Measurements from ENCODE around the gene PAIP1.
"Not testable (repeated sequence)": the region's sequence is repeated elsewhere in the genome, so short reads cannot be mapped to it uniquely, and the experiment has no call there.

The PAIP1 gene

DNA sequence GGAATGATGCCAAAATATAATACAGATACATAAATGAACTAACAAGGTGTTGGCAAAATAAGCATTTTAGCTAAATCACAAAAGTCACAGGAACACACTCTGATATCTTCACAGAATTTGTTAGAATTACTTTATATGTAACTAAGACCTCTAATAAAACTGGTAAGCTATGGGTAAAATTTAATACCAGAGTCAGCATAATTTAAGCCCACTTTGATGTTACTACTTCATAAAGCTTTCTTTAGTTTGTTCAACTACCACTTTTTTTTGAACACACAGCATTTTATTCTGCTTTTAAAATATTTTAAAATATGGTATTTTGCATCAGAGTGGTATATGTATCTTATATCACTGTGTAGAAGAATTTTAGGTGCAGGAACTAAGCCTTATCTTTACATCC, 19.9 kb downstream of the PAIP1 start:
- no peak overlapping the region for H3K4me3 ChIP-seq (ENCODE audit: low read length)
- DNase-seq (ENCODE audit: low read depth, low spot score): no peak

DNA sequence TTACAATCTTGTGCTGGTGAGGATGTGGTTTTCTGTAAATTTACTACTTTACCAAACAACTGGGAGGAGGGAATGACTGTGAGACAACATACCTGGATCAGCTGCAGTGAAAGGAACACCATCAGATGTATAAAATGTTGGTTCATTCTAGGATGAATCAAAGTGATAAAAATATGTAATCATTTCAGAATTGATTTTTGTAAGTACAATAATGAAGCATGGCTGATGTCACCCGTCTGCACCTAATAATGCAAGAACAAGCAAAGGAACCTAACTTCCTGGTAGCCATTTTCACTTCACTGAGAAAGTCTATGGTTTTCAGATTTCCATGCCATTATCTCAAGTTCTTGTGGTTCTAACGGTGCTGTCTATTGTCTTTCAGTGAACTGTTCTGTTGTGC, 23.2 kb downstream of the PAIP1 start:
- no peak overlapping the region for H3K4me3 ChIP-seq (ENCODE audit: low read length)
- peak; percentile 44 for DNase-seq (ENCODE audit: low read depth, low spot score)

DNA sequence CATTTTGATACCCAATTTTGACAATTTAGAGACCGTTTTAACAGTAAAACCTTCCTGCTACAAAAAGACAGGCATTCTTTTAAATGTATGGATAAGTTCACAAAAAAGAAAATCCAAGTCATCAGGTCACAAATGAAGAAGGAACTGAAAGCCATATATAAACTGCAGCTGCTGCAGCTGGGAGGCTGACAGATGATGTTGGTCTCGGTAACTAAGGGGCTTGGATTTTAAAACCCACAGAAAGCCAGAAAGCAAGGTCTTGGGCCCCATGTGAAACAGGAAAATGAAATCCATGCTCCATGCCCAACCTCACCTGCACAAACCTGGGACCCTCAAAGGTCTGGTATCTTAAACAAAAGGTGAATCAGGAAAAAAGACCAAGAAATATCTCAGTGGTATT, 26.2 kb downstream of the PAIP1 start:
- no peak overlapping the region for H3K4me3 ChIP-seq (ENCODE audit: low read length)
- DNase-seq (ENCODE audit: low read depth, low spot score): no peak

DNA sequence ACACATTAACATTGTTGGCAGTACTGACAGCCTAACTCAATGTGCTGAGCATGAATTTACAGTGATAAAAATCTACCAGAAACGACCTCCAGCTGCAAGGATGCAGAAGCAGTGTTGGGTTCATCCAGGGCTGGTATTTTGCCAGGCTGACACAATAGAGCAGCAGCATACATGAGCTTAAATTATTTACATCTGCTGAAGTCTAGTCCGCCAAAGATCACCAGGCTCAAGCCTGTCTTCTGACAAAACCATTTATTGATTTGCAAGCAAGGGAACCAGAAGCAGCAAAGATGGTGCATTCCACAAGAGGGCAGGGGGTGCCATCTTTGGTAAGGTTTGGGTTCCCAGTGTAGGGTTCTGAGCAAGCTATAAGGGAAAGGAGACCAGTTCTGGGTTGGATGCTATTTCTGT, 33.2 kb downstream of the PAIP1 start:
- no peak for DNase-seq (ENCODE audit: low read depth, low spot score)

DNA sequence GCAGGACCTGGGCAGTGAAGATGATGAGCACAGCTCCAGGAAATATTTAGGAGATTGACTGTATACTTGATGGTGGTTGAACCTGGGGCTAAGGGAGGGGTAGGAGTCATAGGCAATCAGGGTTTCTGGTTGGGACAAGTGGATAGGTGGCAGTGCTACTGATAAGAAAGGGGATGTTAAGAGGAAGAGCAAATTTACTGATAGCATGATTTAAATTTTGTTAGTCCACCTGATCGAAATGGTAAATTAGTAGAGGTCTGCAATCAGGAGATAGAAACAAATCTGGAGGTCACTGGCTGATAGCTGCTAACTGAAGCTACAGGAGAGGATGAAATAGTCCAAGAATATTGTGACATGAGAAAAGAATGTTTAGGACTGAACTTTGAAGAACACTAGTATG, 36.3 kb downstream of the PAIP1 start:
- DNase-seq (ENCODE audit: low read depth, low spot score): no peak

More for the DNA sequence above, 33.2 kb downstream of the PAIP1 start:
- H3K4me3 ChIP-seq (ENCODE audit: low read length): no peak overlapping the region

DNA sequence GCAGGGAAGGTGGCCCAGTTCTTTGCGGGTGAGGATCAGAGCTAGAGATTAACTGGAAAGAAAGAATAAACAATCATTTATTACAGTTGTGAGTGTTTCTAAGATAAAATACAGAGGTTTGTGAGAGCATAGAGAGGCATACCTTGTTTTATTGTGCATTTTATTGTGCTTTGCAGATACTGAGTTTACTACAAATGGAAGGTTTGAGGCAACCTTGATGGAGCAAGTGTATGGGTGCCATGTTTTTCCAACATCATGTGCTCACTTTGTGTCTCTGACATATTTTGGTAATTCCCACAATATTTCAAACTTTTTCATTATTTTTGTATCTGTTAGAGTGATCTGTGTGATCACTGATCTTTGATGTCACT, 41.2 kb downstream of the PAIP1 start:
- DNase-seq (ENCODE audit: low read depth, low spot score): no peak
- H3K4me3 ChIP-seq (ENCODE audit: low read length): peak overlapping the region; percentile 82

More for the DNA sequence above, 36.3 kb downstream of the PAIP1 start:
- H3K4me3 ChIP-seq (ENCODE audit: low read length): no peak overlapping the region

DNA sequence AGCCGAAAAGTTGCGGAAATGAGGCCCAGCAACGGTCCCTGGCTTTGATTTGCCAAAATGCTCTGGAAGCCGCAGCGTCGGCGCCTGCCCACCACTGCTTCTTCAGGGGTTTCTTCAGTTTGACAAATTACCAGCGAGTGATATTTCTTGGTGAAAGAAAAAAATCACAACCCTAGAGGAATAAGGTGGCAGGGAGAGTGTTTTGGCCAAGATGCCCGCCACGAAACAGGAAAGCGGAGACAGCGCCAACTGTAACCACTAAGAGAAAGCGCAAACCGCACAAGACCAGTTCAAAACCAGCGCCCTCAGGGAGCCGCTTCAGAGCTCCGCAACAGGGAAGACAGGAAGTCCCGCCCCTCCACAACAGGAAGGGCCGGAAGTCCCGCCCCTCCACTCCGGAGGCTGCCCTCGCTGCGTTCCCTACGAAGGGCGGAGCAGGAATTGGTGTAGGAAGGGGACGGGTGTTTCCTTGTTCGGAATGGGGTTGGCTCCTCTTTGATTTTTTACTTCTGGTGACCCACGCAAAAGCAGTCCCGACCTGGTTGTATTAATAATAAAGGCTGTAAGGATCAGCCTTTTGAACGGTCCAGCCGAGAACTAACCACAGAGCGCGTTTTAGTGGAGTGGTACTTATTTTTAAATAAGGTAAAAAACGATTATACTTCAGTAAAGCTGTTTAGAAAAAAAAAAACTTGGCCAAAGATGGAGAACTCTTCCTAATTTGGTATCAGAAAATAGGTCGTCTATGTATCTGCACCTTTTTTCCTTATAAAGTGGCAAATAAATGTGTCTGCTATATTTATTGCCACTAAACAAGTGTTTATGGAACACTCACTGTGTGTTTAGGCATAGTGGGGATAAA, 41.8 kb downstream of the PAIP1 start, which contains the start of gene C5orf34:
TSS of gene C5orf34 (minus strand) at position 333 of the 862 bp plus-strand sequence. CDS start 5,809 bp downstream, outside the sequence.
- peak within 1 kb of the TSS; percentile 82 for H3K4me3 ChIP-seq (ENCODE audit: low read length)
- DNase-seq (ENCODE audit: low read depth, low spot score): peak; percentile 94

DNA sequence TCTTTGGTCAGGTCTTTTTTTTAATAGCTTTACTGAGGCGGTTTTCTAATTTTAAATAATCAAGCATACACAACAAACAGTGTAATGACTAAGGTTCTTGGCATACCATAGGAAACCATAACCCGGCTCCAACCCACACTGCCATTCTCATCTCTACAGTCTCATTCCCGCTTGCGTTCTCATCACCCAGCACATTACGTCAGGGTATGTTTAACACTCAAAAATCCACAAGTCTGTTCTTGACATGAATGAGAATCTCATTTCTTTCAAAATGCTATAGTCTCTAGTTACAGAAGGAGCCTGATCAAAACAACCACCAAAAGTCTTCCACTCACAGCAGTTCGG, 42.4 kb downstream of the PAIP1 start:
- no peak for DNase-seq (ENCODE audit: low read depth, low spot score)
- peak overlapping the region; percentile 82 for H3K4me3 ChIP-seq (ENCODE audit: low read length)

DNA sequence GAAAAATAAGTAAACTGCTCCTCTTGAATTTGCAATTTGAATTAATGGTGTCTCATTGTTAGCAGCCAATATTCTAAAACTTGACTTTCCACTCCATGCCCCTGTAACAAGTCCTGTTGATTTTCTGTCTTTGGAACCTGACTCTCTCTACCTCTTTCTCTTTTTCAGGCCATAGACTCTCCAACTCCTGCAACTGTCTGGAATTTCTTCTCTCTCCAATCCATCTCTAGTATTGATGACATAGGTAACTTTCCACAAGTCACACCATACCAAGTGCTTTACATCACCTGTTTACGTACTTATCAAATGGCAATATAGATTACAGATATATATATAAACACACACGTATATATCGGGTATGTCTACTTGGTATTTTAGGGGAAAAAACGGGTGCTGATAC, 42.9 kb downstream of the PAIP1 start:
- DNase-seq (ENCODE audit: low read depth, low spot score): no peak
- H3K4me3 ChIP-seq (ENCODE audit: low read length): peak overlapping the region; percentile 82

DNA sequence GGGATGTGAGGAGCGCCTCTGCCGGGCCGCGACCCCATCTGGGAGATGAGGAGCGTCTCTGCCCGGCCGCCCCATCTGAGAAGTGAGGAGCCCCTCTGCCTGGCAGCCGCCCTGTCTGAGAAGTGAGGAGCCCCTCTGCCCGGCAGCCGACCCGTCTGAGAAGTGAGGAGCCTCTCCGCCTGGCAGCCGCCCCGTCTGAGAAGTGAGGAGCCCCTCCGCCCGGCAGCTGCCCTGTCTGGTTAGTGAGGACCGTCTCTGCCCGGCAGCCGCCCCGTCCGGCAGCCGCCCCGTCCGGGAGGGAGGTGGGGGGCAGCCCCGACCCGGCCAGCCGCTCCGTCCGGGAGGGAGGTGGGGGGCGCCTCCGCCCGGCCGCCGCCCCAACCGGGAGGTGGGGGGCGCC, 45.8 kb downstream of the PAIP1 start:
- not testable (repeated sequence) for DNase-seq (ENCODE audit: low read depth, low spot score); H3K4me3 ChIP-seq (ENCODE audit: low read length)

DNA sequence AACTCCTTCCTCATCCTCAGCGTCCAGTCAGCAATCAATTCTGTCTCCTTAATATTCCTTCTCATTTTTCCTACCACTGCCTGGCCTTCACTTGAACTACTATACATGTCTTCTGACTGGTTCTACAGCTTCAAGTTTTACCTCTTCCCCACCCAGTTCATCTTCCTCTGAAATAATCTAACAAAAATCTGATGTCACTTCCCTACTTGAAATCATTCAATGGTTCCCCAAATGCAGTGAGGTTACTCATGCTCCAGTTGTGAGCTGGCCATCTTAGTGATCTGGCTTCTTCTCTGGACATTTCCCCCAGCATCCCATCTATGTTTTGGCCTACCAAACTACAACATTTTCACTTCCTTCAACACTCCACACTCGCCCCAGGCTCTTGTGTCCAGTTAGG, 58.3 kb downstream of the PAIP1 start:
- no peak overlapping the region for H3K4me3 ChIP-seq (ENCODE audit: low read length)
- no peak for DNase-seq (ENCODE audit: low read depth, low spot score)

DNA sequence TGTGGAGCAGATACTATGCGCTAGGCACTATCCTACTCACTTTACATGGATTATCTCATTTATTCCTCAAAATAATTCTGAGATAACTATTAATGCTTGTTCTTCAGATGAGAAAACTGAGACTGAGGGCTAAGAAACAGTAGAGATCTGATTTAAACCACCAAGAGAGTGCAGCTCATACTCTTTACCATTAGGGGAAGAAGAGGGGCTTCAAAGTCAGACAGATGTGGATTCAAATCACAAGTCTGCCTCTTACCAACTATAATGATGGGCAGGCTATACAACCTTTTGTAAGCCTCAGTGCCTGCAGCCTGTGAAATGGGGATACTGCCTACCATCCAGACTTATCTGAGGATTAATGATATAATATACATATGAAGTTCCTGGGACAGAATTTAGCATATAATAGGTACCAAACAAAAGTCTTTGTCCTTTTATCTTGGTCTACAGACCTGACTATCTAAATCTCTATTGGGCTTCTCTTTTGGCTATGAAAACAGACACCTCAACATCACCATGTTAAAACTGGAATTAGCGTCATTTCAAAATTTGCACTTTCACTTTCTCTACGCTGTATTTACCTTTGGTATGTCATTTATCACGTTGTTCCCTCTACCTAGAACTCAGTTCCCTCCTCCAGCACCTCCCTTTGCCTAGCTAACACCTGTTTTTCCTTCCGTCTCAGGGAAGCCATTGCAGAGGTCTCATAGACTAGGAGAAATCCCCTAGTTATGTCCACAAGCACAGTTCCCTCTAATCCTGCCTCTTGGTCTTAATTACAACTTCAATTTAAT, 59.4 kb downstream of the PAIP1 start:
- no peak overlapping the region for H3K4me3 ChIP-seq (ENCODE audit: low read length)
- DNase-seq (ENCODE audit: low read depth, low spot score): no peak

DNA sequence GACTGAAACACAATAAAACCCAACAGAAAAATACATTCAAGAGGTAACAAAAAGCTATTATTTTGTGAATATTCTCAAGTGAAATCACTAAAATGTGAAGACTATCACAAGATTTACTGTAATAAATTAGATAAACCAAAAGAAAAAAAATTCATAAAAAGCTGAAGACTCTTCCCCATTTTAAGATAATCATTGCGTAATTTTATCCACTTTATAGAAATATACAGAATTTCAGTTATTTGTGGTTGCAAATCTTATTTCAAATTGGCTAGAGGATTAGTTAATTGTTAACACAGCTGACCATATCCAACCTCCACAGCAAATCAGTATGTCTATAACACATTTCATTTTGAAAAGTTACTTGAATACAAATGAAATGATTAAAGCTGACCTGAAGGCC, 65.6 kb downstream of the PAIP1 start:
- H3K4me3 ChIP-seq (ENCODE audit: low read length): no peak overlapping the region

DNA sequence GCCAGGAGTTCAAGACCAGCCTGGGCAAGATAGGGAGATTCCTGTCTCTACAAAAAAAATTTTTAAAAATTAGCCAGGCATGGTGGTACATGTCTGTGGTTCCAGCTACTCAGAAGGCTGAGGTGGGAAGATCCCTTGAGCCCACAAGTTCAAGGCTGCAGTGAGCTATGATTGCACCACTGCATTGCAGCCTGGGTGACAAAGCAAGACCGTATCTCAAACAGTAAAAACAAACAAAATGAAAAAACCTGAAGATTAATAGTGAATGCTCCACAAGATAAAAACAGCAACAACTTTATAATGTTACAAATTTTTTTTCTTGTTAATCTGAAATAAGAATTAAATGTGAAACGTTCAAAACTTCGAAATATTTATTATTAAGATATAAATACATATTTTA, 70.5 kb downstream of the PAIP1 start:
- H3K4me3 ChIP-seq (ENCODE audit: low read length): no peak overlapping the region
- no peak for DNase-seq (ENCODE audit: low read depth, low spot score)

More for the DNA sequence above, 65.6 kb downstream of the PAIP1 start:
- DNase-seq (ENCODE audit: low read depth, low spot score): no peak

DNA sequence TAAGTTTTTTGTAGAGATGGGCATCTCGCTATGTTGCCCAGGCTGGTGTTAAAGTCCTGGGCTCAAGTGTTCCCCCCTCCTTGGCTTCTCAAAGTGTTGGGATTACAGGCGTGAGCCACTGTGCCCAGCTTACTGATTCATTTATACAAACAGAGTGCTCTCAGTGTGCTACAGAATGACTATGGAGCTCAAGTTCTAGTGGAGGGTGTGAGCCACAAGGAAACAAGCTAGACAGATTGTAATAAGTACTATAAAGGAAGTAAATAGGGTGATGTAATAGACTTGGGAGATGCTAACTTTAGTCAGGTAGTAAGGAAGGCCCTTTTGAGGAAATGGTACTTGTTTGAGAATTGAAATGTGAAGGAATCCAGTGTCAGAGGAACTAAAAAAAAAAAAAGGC, 71.5 kb downstream of the PAIP1 start:
- no peak overlapping the region for H3K4me3 ChIP-seq (ENCODE audit: low read length)
- no peak for DNase-seq (ENCODE audit: low read depth, low spot score)

DNA sequence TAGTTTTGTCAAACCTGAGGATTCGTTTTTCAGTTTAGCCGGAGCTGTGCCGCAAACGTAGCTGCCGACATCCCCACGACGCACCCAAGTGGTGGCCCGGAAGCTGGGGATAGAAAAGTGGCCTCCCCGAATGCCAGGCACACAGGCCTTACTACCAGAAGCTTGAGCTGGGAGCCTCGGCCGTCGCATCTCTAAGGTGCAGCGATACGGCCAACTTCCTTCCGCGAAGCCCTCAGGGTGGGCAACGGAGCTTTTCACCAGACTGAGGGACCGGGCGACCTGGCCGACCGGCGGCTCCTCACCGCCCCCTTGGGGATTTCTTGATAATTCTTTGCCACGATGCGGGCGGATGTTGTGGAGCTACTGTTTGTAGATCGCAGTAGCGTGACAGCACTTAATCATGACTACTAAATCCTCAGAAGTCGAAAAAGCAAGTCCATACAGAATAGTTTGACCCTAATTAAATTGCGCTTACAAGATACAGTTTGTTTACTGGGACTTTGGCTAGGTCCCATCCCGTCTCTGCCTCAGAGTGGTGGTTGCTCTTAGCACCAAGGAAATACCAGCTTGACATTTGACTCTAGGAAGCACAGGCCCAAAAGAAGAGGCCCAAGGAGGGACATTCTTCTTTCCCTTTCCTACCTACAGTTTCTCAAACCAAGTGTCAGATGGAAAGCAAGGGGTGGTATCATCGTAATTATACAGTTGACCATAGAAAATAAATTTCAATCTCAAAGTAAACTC, 72.6 kb downstream of the PAIP1 start:
- peak overlapping the region; percentile 77 for H3K4me3 ChIP-seq (ENCODE audit: low read length)
- peak; percentile 78 for DNase-seq (ENCODE audit: low read depth, low spot score)

DNA sequence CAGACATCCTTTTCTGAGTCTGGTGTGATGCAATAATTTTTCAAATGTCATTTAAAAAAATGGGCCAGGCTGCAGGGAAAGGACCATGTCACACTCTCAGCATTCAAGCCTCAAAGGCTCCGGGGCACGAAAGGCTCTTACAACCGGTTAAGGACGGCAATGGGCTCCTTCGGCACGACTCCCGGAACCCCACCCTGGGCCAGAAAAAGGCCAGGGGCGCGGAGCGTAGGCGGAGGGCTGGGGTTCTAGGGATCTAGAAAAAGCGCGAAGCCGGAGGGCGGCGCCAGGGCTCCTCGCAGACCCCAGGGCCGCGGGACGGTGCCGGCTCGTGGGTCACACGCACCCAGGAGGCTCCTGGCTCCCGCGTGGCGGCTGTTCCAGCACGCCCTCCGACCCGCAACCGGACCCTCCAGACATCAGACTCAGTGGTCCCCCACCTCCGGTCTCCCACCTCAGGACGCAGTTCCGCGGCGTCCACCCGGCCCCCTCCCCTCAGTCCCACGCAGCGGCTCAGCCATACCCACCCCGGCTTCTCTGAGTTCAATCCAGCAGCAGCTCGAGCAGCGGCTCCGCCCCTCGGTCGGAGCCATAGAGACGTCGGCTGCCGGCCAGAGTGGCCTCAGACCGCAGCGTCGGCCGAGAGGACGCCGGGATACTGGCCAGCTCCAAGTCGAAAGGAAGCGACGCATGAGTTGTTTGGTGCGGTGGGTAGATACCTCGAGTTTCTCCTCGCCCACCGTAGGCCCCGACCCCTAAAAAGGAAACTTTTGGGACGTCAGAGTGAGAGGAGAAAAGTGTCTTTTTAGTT, 73.4 kb downstream of the PAIP1 start, which contains the start of gene TMEM267:
TSS of gene TMEM267 (minus strand) at position 568 of the 808 bp plus-strand sequence. CDS start 29,896 bp downstream, outside the sequence.
- DNase-seq (ENCODE audit: low read depth, low spot score): peak; percentile 84
- peak within 1 kb of the TSS; percentile 77 for H3K4me3 ChIP-seq (ENCODE audit: low read length)

DNA sequence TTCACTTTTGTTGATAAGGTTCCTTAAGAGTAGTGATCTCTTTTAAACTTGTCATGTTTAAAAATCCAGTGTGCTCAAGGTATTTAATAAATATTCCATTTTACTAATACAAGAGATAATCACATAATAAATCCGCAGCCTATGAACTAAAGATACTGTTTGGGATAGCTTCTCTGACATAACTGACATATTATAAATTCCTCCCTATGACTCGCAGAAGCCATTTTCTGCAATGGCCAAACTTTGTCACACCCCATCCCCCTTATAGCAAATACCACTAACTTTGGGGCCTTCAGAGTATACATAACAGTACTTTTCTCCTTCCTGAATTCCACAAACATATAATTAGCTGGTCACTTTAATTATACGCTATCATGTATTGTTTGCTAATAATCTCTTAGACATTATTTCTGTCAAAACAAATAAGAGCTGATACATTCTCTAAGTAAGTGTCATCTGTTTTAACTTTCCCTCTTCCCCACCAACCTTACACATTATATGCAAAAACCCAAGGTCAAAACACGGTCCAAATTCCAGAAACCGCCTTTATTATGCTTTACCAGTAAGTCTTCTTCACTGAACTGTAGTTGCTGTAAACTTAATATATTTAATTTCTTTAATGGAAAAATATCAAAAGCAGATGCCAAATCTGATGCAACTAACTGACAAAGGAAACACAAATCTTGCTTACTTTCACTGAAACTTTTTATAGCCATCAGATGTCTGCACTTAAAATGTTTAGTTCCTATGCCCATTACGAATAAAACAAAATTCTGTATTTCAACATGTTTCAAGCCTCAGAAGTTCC, 74.2 kb downstream of the PAIP1 start:
- DNase-seq (ENCODE audit: low read depth, low spot score): no peak
- H3K4me3 ChIP-seq (ENCODE audit: low read length): peak overlapping the region; percentile 77

All from Jurkat, Clone E6-1 (cell line).